Measurements from ENCODE around the gene SLC35F1. TPM values are rescaled to one million over a fixed set of nuclear protein-coding genes. Genes with fewer than 3 reads are reported as not detected.

Gene SLC35F1
- total and polyA plus RNA-seq, 9 donors: 0.08 to 2.5 (median 0.24) TPM; not detected in 1

- TF ChIP-seq, protein P1, sequence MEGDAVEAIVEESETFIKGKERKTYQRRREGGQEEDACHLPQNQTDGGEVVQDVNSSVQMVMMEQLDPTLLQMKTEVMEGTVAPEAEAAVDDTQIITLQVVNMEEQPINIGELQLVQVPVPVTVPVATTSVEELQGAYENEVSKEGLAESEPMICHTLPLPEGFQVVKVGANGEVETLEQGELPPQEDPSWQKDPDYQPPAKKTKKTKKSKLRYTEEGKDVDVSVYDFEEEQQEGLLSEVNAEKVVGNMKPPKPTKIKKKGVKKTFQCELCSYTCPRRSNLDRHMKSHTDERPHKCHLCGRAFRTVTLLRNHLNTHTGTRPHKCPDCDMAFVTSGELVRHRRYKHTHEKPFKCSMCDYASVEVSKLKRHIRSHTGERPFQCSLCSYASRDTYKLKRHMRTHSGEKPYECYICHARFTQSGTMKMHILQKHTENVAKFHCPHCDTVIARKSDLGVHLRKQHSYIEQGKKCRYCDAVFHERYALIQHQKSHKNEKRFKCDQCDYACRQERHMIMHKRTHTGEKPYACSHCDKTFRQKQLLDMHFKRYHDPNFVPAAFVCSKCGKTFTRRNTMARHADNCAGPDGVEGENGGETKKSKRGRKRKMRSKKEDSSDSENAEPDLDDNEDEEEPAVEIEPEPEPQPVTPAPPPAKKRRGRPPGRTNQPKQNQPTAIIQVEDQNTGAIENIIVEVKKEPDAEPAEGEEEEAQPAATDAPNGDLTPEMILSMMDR (IDR thresholded peaks at IDR 0.05): no peak
- no peak for TF ChIP-seq EP300 (IDR thresholded peaks at IDR 0.05)
- TF ChIP-seq POLR2A (IDR thresholded peaks at IDR 0.05): no peak
- Histone ChIP-seq H3K4me1 (ENCODE audit: insufficient read depth) (no peaks in the 10 kb centered on the region), H3K27ac (no peak overlapping the region), H3K27me3 (no peaks in the 10 kb centered on the region), H3K36me3 (no peaks in the 10 kb centered on the region), H3K9me3 (no peaks in the 10 kb centered on the region), H3K4me3 (no peak overlapping the region)
- DNase-seq: no peak
- intact Hi-C loops (cut with DNase I): no loop called here
- WGBS, 3 donors: 57 to 72% (median 59%) methylated on average over 2 of the region's 2 CpGs
Measured at GRCh38 chr6:118102401-118102800, 195.3 kb downstream of the SLC35F1 start.

DNA sequence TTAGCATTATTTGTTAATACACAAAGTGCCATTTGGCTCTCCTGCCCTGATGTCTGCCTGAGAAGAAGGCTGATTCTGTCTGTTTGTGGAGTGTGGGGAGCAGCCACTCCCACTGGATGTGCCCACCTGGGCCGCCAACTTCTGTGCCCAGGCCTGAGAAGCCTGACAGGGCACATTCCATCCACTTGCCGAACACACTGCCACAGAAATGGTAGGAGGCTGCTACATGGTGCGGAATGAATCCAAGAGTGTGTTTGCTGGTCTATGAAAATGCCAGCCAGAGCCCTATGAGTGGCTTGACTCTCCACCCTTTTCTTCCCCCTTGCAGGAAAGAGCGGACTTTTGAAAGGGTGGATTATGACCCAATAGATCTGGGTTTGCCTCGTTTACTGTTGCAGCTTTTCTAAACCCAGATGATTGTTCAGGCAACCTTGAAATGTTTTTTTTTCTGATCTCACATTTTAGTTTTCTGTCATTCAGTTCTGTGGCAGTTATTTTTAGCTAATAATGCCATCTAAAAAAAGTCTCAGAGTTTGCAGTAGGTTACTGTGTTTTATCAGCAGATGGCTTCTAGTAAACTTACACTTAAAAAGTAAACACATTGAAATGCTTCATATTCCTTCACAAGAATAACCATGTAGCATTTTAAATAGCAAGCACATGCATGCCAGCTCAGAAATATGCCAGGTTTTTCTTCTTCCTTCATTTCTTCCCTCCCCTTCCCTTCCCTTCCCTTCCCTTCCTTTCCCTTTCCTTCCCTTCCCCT, 196.5 kb downstream of the SLC35F1 start:
- no peaks in the 10 kb centered on the region for H3K4me1 ChIP-seq (ENCODE audit: insufficient read depth)
- H3K36me3 ChIP-seq: no peaks in the 10 kb centered on the region
- no peak overlapping the region for H3K27ac ChIP-seq
- H3K4me3 ChIP-seq: no peak overlapping the region
- WGBS, 3 donors: 65 to 74% (median 69%) methylated on average over 5 of the region's 5 CpGs
- H3K27me3 ChIP-seq: no peaks in the 10 kb centered on the region
- DNase-seq: no peak
- TF ChIP-seq, protein P1 (IDR thresholded peaks at IDR 0.05): no peak
- TF ChIP-seq EP300 (IDR thresholded peaks at IDR 0.05): no peak
- no peak for TF ChIP-seq POLR2A (IDR thresholded peaks at IDR 0.05)
- H3K9me3 ChIP-seq: no peaks in the 10 kb centered on the region
- intact Hi-C loops (cut with DNase I): no loop called here

GRCh38 chr6:118122161-118122725, 215.2 kb downstream of the SLC35F1 start:
- WGBS, 3 donors: 59 to 70% (median 65%) methylated on average over 3 of the region's 3 CpGs
- TF ChIP-seq POLR2A (IDR thresholded peaks at IDR 0.05): no peak
- no peak for TF ChIP-seq EP300 (IDR thresholded peaks at IDR 0.05)
- TF ChIP-seq, protein P1 (IDR thresholded peaks at IDR 0.05): no peak
- DNase-seq: no peak
- Histone ChIP-seq H3K27ac (no peak overlapping the region), H3K4me3 (no peak overlapping the region), H3K27me3 (no peaks in the 10 kb centered on the region), H3K36me3 (no peaks in the 10 kb centered on the region), H3K4me1 (ENCODE audit: insufficient read depth) (no peaks in the 10 kb centered on the region), H3K9me3 (no peaks in the 10 kb centered on the region)
- intact Hi-C loops (cut with DNase I): no loop called here

GRCh38 chr6:118122801-118123200, 215.7 kb downstream of the SLC35F1 start:
- 71 to 76% (median 74%) methylated on average over 1 of the region's 1 CpG for WGBS, 3 donors
- Histone ChIP-seq H3K36me3 (no peaks in the 10 kb centered on the region), H3K9me3 (no peaks in the 10 kb centered on the region), H3K27ac (no peak overlapping the region), H3K4me1 (ENCODE audit: insufficient read depth) (no peaks in the 10 kb centered on the region), H3K4me3 (no peak overlapping the region), H3K27me3 (no peaks in the 10 kb centered on the region)
- no peak for DNase-seq
- intact Hi-C loops (cut with DNase I): no loop called here
- TF ChIP-seq POLR2A (IDR thresholded peaks at IDR 0.05) (no peak), EP300 (IDR thresholded peaks at IDR 0.05) (no peak)
- TF ChIP-seq, protein P1 (IDR thresholded peaks at IDR 0.05): no peak
